HCT116 (cell line): ENCODE results near the gene THSD4.

ENCODE experiments used
- CTCF ChIP-seq, 3 experiments: fragments of 200-600 bp in 1 of 3; sonication (generic) in 1 of 3; IDR thresholded peaks in 2 of 3; conservative IDR thresholded peaks in 1 of 3; 2 replicates each; pipeline ENCODE4 v1.5.1; 2012 to 2017; ENCODE audit warnings: low read depth in 2 of 3, low read length in 2 of 3, antibody characterized with exemption in 1 of 3, borderline replicate concordance in 1 of 3, control low read depth in 1 of 3, mild to moderate bottlenecking in 1 of 3, mixed read lengths in 1 of 3, mixed run types in 1 of 3, moderate library complexity in 1 of 3; ENCODE audit not compliant: insufficient read depth in 1 of 3
- ELF1 ChIP-seq: IDR thresholded peaks from 2 replicates; pipeline ENCODE4 v1.6.1; 2012; ENCODE audit warnings: low read depth, borderline replicate concordance
- EZH2phosphoT487 ChIP-seq: fragments of 200-600 bp; IDR thresholded peaks from 2 replicates; pipeline ENCODE4 v1.6.1; 2018; ENCODE audit warnings: antibody characterized with exemption, borderline replicate concordance
- JUND ChIP-seq: IDR thresholded peaks from 2 replicates; pipeline ENCODE4 v1.6.1; 2012
- POLR2AphosphoS5 ChIP-seq: IDR thresholded peaks from 2 replicates; pipeline ENCODE4 v1.6.1; 2011; ENCODE audit warnings: mild to moderate bottlenecking, low read depth, low read length, moderate library complexity

GRCh38 chr15:71357321-71357732 lies 242.1 kb downstream of the THSD4 start:
- TF ChIP-seq EZH2phosphoT487 (no peak), CTCF (IDR thresholded peaks at IDR 0.05 in 2 of 3, conservative IDR thresholded peaks at IDR 0.05 in 1 of 3; ENCODE audit: borderline replicate concordance in 1 of 3, insufficient read depth in 1 of 3, low read depth in 2 of 3, low read length in 2 of 3) (no peak), ELF1 (no peak), JUND (no peak), POLR2AphosphoS5 (no peak)
